PC-3 (cell line): ENCODE data around the gene XG.

ENCODE experiments used
- CTCF ChIP-seq: fragments of 300-600 bp; sonication (generic); conservative IDR thresholded peaks from 2 replicates; pipeline ENCODE4 v1.5.1; 2017; ENCODE audit warnings: antibody characterized with exemption, low read depth, mild to moderate bottlenecking, low read length
- EZH2 ChIP-seq: fragments of 300-600 bp; sonication (generic); IDR thresholded peaks from one replicate; pipeline ENCODE4 v1.6.1; 2017; ENCODE audit warnings: antibody characterized with exemption, mild to moderate bottlenecking, low read length; ENCODE audit not compliant: unreplicated experiment

- TF ChIP-seq CTCF (no peak), EZH2 (no peak)
Observed at GRCh38 chrX:2761246-2761645, 9.4 kb downstream of the XG start.
